Osteoblast (primary cell): Measurements from ENCODE around the gene NUDT1. TPM values are rescaled to one million over a fixed set of nuclear protein-coding genes. Genes with fewer than 3 reads are reported as not detected.
"Not testable (repeated sequence)": the region's sequence is repeated elsewhere in the genome, so short reads cannot be mapped to it uniquely, and the experiment has no call there.

Source experiments
- DNase-seq: peaks from one replicate; pipeline ENCODE4 v3.0.0; 2011; ENCODE audit warnings: low spot score, mixed read lengths; ENCODE audit not compliant: insufficient read length; ENCODE audit errors: missing footprints
- H2AFZ ChIP-seq: 2 replicates; pipeline ENCODE4 v1.6.0; 2011; ENCODE audit warnings: mild to moderate bottlenecking, low read length
- H3K27ac ChIP-seq: 2 replicates; pipeline ENCODE4 v1.5.1; 2011; ENCODE audit warnings: mild to moderate bottlenecking, low read depth, low read length, moderate library complexity
- H3K27me3 ChIP-seq: 2 replicates; pipeline ENCODE4 v1.6.0; 2012; ENCODE audit warnings: mild to moderate bottlenecking, control low read depth, inconsistent platforms, low read length, moderate library complexity; ENCODE audit not compliant: insufficient read depth
- H3K36me3 ChIP-seq: 2 replicates; pipeline ENCODE4 v1.5.1; 2011; ENCODE audit warnings: mild to moderate bottlenecking, low read length, control low read depth, moderate library complexity; ENCODE audit not compliant: insufficient read depth
- H3K4me1 ChIP-seq: 2 replicates; pipeline ENCODE4 v1.5.1; 2011; ENCODE audit warnings: mild to moderate bottlenecking, low read length, control low read depth, moderate library complexity; ENCODE audit not compliant: insufficient read depth
- H3K4me2 ChIP-seq: 2 replicates; pipeline ENCODE4 v1.6.0; 2011; ENCODE audit warnings: mild to moderate bottlenecking, low read length; ENCODE audit not compliant: insufficient read depth
- H3K4me3 ChIP-seq: fragments of 200-600 bp; sonication (generic); 3 replicates; pipeline ENCODE4 v1.5.1; 2012; ENCODE audit warnings: mild to moderate bottlenecking, low read length, inconsistent platforms; ENCODE audit not compliant: insufficient read depth
- H3K79me2 ChIP-seq: 2 replicates; pipeline ENCODE4 v1.6.0; 2012; ENCODE audit warnings: mild to moderate bottlenecking, low read length, control low read depth, inconsistent platforms; ENCODE audit not compliant: insufficient read depth
- H3K9me3 ChIP-seq: 2 replicates; pipeline ENCODE4 v1.5.1; 2011; ENCODE audit warnings: low read depth, low read length, control low read depth
- H4K20me1 ChIP-seq: 2 replicates; pipeline ENCODE4 v1.6.0; 2012; ENCODE audit warnings: mild to moderate bottlenecking, low read length, control low read depth; ENCODE audit not compliant: insufficient read depth
- total RNA-seq: library from RNA; depleted of rRNA; stranded (reverse); fragments of >200 nt; gene quantifications from 2 replicates; pipeline ENCODE4 v1.2.3, GENCODE V29; 2012
- TF ChIP-seq, protein P1 (sequence below): IDR thresholded peaks from 2 replicates; pipeline ENCODE4 v1.5.1; 2011; ENCODE audit warnings: mild to moderate bottlenecking, low read depth, low read length, moderate library complexity; ENCODE audit errors: extremely low read depth

NUDT1 gene
- total RNA-seq, 1 donor, result 18.5 TPM

DNA sequence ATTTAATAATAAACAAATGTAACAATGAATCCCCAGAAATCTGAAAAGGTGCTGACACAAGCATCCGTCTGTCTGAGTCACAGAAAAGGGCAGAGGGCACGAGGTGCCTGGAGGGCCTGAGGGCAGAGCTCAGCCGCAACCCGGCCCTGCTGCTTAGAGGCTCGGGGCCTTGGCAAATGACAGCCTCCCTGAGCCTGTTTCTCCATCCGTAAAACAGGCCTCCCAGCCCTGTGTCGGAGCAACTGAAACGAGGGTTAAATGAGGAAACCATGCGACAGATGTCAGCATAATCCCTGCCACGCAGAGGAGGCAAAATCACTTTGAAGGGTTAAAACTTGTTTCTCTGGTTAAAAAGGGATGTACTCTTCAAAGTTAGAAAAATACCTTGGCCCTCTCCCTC, 24.9 kb downstream of the NUDT1 start:
- Histone ChIP-seq H3K27ac (no peak overlapping the region), H3K4me2 (no peak overlapping the region), H3K36me3 (peaks cover 12% of the 10 kb centered on the region), H3K4me1 (no peaks in the 10 kb centered on the region), H4K20me1 (no peaks in the 10 kb centered on the region), H3K4me3 (no peak overlapping the region), H3K27me3 (no peaks in the 10 kb centered on the region), H2AFZ (no peak overlapping the region), H3K9me3 (no peaks in the 10 kb centered on the region), H3K79me2 (no peaks in the 10 kb centered on the region)
- TF ChIP-seq, protein P1, sequence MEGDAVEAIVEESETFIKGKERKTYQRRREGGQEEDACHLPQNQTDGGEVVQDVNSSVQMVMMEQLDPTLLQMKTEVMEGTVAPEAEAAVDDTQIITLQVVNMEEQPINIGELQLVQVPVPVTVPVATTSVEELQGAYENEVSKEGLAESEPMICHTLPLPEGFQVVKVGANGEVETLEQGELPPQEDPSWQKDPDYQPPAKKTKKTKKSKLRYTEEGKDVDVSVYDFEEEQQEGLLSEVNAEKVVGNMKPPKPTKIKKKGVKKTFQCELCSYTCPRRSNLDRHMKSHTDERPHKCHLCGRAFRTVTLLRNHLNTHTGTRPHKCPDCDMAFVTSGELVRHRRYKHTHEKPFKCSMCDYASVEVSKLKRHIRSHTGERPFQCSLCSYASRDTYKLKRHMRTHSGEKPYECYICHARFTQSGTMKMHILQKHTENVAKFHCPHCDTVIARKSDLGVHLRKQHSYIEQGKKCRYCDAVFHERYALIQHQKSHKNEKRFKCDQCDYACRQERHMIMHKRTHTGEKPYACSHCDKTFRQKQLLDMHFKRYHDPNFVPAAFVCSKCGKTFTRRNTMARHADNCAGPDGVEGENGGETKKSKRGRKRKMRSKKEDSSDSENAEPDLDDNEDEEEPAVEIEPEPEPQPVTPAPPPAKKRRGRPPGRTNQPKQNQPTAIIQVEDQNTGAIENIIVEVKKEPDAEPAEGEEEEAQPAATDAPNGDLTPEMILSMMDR, result no peak
- peak; percentile 78 for DNase-seq

DNA sequence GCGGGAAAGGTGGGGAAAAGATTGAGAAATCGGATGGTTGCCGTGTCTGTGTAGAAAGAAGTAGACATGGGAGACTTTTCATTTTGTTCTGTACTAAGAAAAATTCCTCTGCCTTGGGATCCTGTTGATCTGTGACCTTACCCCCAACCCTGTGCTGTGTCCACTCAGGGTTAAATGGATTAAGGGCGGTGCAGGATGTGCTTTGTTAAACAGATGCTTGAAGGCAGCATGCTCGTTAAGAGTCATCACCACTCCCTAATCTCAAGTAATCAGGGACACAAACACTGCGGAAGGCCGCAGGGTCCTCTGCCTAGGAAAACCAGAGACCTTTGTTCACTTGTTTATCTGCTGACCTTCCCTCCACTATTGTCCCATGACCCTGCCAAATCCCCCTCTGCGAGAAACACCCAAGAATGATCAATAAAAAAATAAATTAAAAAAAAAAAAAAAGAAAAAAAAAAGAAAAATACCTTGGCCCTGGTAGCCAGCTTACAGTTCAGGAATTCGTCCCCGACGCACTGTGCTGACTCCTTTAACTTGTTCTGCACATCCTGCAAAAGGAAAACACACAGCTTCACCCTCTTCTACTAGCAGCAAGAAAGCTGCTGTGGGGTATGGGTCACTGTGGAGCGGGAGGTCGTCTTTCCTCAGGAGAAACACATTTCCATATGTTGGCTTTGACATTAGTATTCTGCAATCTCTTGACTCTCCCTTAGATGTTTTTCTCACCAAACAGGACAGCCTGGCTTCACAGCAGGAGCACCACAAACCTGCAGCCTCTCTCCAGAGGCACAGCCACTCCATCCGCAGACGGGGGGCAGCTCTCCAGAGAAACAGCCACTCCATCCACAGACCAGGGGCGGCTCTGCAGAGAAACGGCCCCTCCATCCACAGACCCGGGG, 27.3 kb downstream of the NUDT1 start:
- H3K4me1 ChIP-seq, H4K20me1 ChIP-seq, H3K4me3 ChIP-seq, H3K9me3 ChIP-seq, H3K4me2 ChIP-seq, H3K36me3 ChIP-seq, H2AFZ ChIP-seq, H3K27ac ChIP-seq, H3K79me2 ChIP-seq, H3K27me3 ChIP-seq: not testable (repeated sequence)
- DNase-seq, result peak; percentile 73

DNA sequence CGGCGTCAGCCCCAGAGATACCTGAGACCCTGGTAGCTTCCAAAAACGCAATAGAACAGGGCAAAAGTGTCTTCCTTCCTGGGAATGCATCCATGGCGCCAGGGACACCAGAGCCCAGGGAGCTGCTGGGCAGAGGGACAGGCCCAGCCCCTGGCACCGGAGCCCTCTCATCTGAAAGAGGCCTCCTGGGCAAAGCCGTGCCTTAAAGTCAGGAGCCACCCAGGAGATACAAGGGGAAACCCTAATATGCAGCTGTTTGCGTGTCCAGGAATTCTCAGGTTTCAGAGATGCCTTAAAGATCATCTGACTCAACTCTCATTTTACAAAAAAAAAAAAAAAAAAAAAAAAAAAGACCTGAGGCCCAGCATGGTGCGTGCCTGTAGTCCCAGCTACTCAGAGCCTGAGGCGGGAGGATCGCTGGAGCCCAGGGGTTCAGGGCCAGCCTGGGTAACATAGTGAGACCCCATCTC, 28.0 kb downstream of the NUDT1 start:
- no peak overlapping the region for H3K27ac ChIP-seq
- no peaks in the 10 kb centered on the region for H3K9me3 ChIP-seq
- H4K20me1 ChIP-seq, result no peaks in the 10 kb centered on the region
- no peaks in the 10 kb centered on the region for H3K4me1 ChIP-seq
- TF ChIP-seq, protein P1, result no peak
- no peaks in the 10 kb centered on the region for H3K36me3 ChIP-seq
- no peaks in the 10 kb centered on the region for H3K79me2 ChIP-seq
- H3K27me3 ChIP-seq, result no peaks in the 10 kb centered on the region
- no peak overlapping the region for H2AFZ ChIP-seq
- H3K4me3 ChIP-seq, result no peak overlapping the region
- DNase-seq, result peak; percentile 52
- no peak overlapping the region for H3K4me2 ChIP-seq

DNA sequence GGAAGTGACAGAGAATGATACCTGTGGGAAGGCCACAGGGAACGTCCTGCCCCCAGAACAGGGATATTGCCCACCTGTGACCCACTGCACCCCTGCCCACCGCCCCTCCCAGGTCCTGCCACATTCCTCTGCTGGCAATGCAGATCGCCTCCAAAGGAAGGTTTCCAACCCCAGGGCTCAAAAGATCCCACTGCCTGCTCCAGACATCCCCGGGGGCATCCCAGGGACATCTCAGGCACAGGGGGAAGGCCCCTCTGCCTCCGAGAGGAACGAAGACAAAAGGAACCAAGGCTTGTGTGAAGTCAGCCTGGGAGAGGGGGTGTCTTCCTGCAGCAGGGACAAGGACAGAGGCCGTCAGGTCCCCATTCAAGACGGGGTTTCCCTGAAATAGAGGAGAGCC, 28.5 kb downstream of the NUDT1 start:
- Histone ChIP-seq H3K4me1 (no peaks in the 10 kb centered on the region), H3K4me2 (no peak overlapping the region), H3K27me3 (no peaks in the 10 kb centered on the region), H3K9me3 (no peaks in the 10 kb centered on the region), H3K27ac (no peak overlapping the region), H2AFZ (no peak overlapping the region), H3K79me2 (no peaks in the 10 kb centered on the region), H3K36me3 (no peaks in the 10 kb centered on the region), H3K4me3 (no peak overlapping the region), H4K20me1 (no peaks in the 10 kb centered on the region)
- peak; percentile 10 for DNase-seq
- TF ChIP-seq, protein P1, result no peak
